GM10266 (cell line): ENCODE data around the gene RBBP8.

Experiments
- DNase-seq: peaks from one replicate; pipeline ENCODE4 v3.0.0; 2012; ENCODE audit errors: extremely low spot score
- CTCF ChIP-seq: IDR thresholded peaks from 2 replicates; pipeline ENCODE4 v1.5.1; 2012; ENCODE audit warnings: mild to moderate bottlenecking, low read depth; ENCODE audit not compliant: control insufficient read depth, insufficient read depth; ENCODE audit errors: missing control alignments

The RBBP8 gene

GRCh38 chr18:22928339-22928738 lies 4.8 kb upstream of the RBBP8 start:
- no peak for DNase-seq
- TF ChIP-seq CTCF: no peak

- TF ChIP-seq CTCF: peak; percentile 79
- peak; percentile 69 for DNase-seq
Observed at GRCh38 chr18:22930089-22930713, 2.9 kb upstream of the RBBP8 start.

- TF ChIP-seq CTCF: no peak
- peak; percentile 38 for DNase-seq
Observed at GRCh38 chr18:22932885-22933205, 283 bp upstream of the RBBP8 start.

GRCh38 chr18:22933966-22934423 lies 867 bp downstream of the RBBP8 start:
- TF ChIP-seq CTCF: no peak
- DNase-seq: no peak

GRCh38 chr18:22934789-22935188 lies 1.7 kb downstream of the RBBP8 start:
- TF ChIP-seq CTCF: no peak
- no peak for DNase-seq

- no peak for TF ChIP-seq CTCF
- DNase-seq: no peak
Observed at GRCh38 chr18:22935431-22935830, 2.3 kb downstream of the RBBP8 start.

- no peak for TF ChIP-seq CTCF
- no peak for DNase-seq
Observed at GRCh38 chr18:22936515-22936914, 3.4 kb downstream of the RBBP8 start.
